Motor neuron (in vitro differentiated cells): Measurements from ENCODE around the gene ASB6. TPM values are rescaled to one million over a fixed set of nuclear protein-coding genes. Genes with fewer than 3 reads are reported as not detected.
A peak's percentile ranks its signal among the peaks of the same experiment; 100 is the strongest.

Experiments used
- ATAC-seq, 8 experiments: fragments of 200-7000 bp; cut with Tn5 transposase; replicated peaks in 6 of 8; 2 replicates each; pipeline ENCODE4 v1.8.0; 2021; ENCODE audit warnings: mild to moderate bottlenecking in 8 of 8, moderate library complexity in 8 of 8
- H3K27ac ChIP-seq, 2 donors: fragments of 250-450 bp; sonication (Bioruptor Pico); 2 replicates each; pipeline ENCODE4 v1.9.0; 2021; ENCODE audit warnings: antibody characterized with exemption in 2 of 2, mild to moderate bottlenecking in 2 of 2, moderate library complexity in 1 of 2
- H3K4me1 ChIP-seq, 2 donors: fragments of 250-450 bp; sonication (Bioruptor Pico); replicated peaks in 1 of 2; 2 replicates each; pipeline ENCODE4 v1.6.1; 2021; ENCODE audit warnings: antibody characterized with exemption in 2 of 2, mild to moderate bottlenecking in 2 of 2, moderate library complexity in 1 of 2
- H3K4me3 ChIP-seq, 5 donors: fragments of 250-450 bp; sonication (Bioruptor Pico); 2 replicates each; pipeline ENCODE4 v1.9.0; 2021; ENCODE audit warnings: antibody characterized with exemption in 5 of 5, mild to moderate bottlenecking in 5 of 5, moderate library complexity in 4 of 5
- WGBS, 10 experiments: fragments of 450-650 bp; shearing (Covaris generic); methylation state at CpG; one replicate each; pipeline ENCODE4 v1.0.0; 2022; 5-methylcytosine and 5-hydroxymethylcytosine counted together
- in situ Hi-C, 9 experiments: fragments of 400-800 bp; cut with MboI; loops; one replicate each; pipeline ENCODE4 v1.15.0; 2021; ENCODE audit warnings: low sequenced_read_pairs in 9 of 9, low pct_unique_long_range_greater_than_20kb in 2 of 9; ENCODE audit not compliant: unreplicated experiment in 9 of 9
- total RNA-seq, 8 experiments: library from RNA; unstranded; fragments of 300-600 nt; gene quantifications; 2 replicates each; pipeline versions ENCODE4 v1.2.3 to v1.2.4, GENCODE V29; 2022

Gene ASB6
- total RNA-seq, 8 experiments from 2014 or later: 12.0 to 44.5 (median 18.5) TPM

DNA sequence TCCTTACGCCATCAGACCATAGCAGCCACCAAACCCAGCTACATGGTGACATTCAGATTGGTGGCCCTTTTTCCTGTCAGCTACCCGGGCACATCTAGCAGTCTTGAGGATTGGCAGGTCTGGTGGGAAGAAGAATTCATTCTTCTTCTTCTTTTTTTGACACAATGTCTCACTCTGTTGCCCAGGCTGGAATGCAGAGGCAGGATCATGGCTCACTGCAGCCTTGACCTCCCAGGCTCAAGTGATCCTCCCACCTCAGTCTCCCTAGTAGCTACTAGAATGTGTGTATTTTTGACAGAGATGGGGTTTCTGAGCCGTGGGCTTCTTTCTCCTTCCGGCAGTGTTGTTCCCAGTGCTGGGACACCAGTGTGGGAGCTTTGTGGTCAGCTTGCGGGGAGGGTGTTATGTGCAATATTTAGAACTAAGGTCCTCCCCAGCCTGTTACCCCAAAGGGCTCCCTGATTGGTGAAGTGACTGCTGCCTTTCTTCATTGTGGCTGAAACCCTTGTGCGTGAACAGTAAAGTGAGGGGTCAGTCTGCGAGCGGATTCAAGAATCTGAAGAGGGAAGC is 12.6 kb downstream of the ASB6 start:
- WGBS, 10 experiments: 40 to 100% (median 90%) methylated on average over 1 to 8 of the region's 8 CpGs; no CpG with 5 or more reads in 2 of the 10 experiments
- in situ Hi-C loops: loop anchor here in 5 of 9 experiments (25.0 kb wide), 1 partner anchor 158 kb away; no protein-coding TSS in a partner anchor
- Histone ChIP-seq H3K4me3 (no peak overlapping the region), H3K4me1 (peaks cover 19% of the 10 kb centered on the region in 2 donors), H3K27ac (no peak overlapping the region)
- ATAC-seq: no peak

DNA sequence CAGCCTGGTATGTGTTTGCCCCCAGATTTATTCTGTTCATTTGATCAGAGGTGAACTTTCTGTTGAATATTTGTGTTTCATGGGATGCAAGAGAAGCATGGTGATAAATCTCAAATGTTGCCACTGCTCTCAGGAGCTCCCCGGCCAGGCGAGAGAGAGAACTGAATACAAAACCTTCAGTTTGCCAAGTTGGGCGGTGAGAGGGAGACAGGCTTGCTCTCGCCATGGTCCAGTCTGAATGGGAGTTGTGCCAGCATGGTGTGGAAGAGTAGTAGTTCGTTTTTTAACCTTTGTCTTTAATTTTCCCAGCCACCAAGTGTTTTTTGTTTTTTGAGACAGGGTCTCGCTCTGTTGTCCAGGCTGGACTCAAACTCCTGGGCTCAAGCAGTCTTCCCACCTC is 13.2 kb downstream of the ASB6 start:
- H3K27ac ChIP-seq: no peak overlapping the region
- H3K4me1 ChIP-seq: peaks cover 19% of the 10 kb centered on the region in 2 donors
- WGBS, 10 experiments: 69 to 100% (median 90%) methylated on average over 1 to 5 of the region's 6 CpGs; no CpG with 5 or more reads in 2 of the 10 experiments
- no peak for ATAC-seq
- no peak overlapping the region for H3K4me3 ChIP-seq
- in situ Hi-C loops: loop anchor here in 5 of 9 experiments (25.0 kb wide), 1 partner anchor 159 kb away; no protein-coding TSS in a partner anchor

DNA sequence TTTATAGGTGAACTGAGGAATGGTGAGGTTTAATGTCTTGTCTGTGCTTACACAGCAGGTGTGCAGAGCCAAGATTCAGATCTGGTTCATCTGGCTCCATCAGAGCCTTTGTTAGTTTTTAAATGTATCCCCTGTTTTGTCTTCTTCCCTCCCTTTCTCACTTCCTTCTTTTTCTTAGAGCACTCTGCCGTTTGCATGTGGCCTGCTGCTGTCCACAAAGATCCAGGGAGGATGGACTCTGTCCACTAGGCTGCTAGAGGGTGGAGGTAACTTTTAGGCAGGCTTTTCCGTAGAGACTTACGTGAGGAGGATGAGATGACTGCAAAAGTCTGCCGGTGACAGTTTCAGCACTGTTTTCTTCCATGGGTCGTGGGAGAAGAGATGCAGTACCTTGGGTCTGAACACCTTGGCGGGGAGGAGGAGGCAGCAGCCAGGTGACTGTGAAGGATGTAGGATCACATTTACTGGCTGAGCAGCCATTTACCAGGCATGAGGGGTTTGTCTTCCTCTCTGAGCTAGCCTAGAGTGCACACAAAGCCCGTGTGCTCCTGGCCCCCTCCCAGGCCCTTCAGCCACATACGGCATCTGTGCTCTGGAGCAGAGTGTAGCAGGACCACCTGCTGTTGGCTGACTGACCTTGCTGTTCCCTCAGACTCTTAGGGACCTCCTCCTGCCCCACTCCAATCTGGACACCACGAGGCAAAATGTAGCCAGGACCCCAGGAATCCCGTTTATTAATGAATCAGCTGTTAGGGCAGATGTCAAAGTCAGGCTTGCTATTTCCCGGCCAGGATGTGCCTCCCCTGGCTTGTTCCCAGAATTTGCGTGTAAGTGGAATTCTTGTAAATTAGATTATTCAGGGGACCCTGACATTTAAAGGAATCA is 14.2 kb downstream of the ASB6 start:
- in situ Hi-C loops: loop anchor here in 5 of 9 experiments (25.0 kb wide), 1 partner anchor 160 kb away; no protein-coding TSS in a partner anchor
- ATAC-seq: peak in 2 of 8 experiments; percentile 3 to 16
- 20 to 83% (median 38%) methylated on average over 1 to 9 of the region's 12 CpGs for WGBS, 10 experiments
- peaks cover 19% of the 10 kb centered on the region in 2 donors for H3K4me1 ChIP-seq
- no peak overlapping the region for H3K27ac ChIP-seq
- H3K4me3 ChIP-seq: peak overlapping the region in 2 of 5 donors; percentile 84 to 94

DNA sequence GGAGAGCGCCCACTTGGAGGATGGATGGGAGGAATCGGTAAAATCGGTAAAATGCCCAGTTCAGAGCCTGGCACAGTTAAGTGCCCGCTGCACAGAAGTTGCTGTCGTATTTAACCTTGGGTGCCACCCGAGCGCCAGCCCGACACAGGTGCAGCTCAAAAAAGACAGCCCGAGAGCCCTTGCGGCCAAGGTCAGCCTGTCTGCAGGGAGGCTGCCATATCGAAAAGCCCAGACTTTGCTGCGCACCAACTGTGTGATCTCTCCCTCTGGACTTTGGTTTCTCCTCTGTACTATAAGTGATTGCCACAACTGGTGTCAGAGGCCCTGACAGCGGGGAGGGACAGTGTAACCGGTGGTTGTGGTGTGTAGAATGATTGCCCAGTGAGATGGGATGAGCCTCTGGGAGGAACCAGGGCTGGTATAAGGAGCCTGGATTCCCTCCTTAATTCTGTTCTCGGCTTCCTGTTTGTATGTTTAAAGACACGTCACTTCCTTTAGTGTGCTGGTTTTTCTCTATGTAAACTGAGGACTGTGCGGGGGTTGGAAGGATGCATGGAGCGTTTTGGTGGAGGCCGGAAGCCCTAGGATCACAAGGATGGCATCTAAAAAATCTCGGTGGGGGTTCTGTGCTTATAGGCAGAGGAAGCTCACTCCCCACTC is 15.2 kb downstream of the ASB6 start:
- in situ Hi-C loops: loop anchor here in 5 of 9 experiments (25.0 kb wide), 1 partner anchor 161 kb away; no protein-coding TSS in a partner anchor
- WGBS, 10 experiments: 0 to 60% (median 10%) methylated on average over 1 to 14 of the region's 20 CpGs; no CpG with 5 or more reads in 3 of the 10 experiments

DNA sequence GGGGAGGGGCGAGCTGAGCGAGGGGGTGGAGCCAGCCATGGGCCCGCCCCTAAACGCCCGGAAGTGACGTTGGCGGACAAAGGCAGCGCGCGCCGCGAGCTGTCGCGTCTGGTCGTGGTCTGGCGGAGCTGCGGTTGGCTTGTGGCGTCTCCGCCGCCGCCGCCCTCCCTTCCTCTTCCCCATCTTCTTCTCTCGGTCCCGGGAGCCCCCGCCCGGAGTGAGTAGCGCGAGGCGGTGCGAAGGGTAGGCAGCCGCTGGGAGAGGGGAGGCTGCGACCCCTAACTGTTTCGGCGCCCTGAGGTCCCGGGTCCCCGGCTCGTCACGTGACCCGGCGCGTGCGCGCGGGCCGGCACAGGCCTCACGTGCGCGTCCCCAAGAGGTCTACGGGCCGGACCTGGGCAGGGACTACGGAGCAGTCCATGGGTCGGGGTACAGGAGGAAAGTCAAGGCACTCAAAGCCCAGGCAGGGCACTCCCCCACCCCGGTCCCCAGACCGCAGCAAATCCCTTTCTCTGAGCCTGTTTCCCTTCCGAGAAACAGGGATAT is 15.8 kb downstream of the ASB6 start, which contains the start of gene NTMT1:
NTMT1 (plus strand) TSS at position 85 of the 546 bp plus-strand sequence. CDS start 6,541 bp downstream, outside the sequence.
- Histone ChIP-seq H3K4me1 (peaks cover 19% of the 10 kb centered on the region in 2 donors), H3K4me3 (peak within 1 kb of the TSS; percentile 84 to 99 (median 94)), H3K27ac (peak within 1 kb of the TSS; percentile 91 to 95)
- ATAC-seq: peak; percentile 62 to 89 (median 84)
- in situ Hi-C loops: loop anchor here in 5 of 9 experiments (25.0 kb wide), 1 partner anchor 161 kb away; no protein-coding TSS in a partner anchor
- 0 to 2% (median 0%) methylated on average over 1 to 15 of the region's 55 CpGs; no CpG with 5 or more reads in 5 of the 10 experiments for WGBS, 10 experiments

More for the DNA sequence above, 15.2 kb downstream of the ASB6 start:
- Histone ChIP-seq H3K4me3 (peak overlapping the region; percentile 84 to 99 (median 94)), H3K27ac (peak overlapping the region in 1 of 2 donors; percentile 95), H3K4me1 (peaks cover 19% of the 10 kb centered on the region in 2 donors)
- ATAC-seq: peak in 7 of 8 experiments; percentile 0 to 30 (median 6)

DNA sequence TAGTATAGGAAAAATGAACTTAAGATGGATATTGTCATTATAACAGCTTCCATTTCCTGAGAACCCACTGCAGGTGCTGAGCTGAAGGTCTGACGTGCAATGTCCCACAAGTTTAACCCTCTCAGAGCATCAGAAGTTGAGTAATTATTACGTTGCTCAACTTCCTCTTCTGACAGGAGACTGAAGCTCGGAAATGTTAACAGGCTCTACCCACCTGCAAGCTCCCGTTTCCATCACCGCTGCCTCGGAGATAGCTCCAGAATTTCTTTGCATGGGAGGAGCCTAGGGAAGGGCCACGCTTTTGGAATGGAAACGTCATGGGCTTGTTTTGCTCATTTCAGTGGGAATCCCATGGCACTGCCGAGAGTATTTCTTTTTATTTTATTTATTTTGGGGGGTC is 17.0 kb downstream of the ASB6 start:
- no peak for ATAC-seq
- Histone ChIP-seq H3K27ac (no peak overlapping the region), H3K4me3 (no peak overlapping the region), H3K4me1 (peaks cover 17 to 19% of the 10 kb centered on the region in 2 donors)
- in situ Hi-C loops: loop anchor here in 8 of 9 experiments (25.0 kb wide), 4 partner anchors 162 to 488 kb away; no protein-coding TSS in a partner anchor
- WGBS, 10 experiments: 0 to 82% (median 70%) methylated on average over 1 to 9 of the region's 9 CpGs; no CpG with 5 or more reads in 2 of the 10 experiments

DNA sequence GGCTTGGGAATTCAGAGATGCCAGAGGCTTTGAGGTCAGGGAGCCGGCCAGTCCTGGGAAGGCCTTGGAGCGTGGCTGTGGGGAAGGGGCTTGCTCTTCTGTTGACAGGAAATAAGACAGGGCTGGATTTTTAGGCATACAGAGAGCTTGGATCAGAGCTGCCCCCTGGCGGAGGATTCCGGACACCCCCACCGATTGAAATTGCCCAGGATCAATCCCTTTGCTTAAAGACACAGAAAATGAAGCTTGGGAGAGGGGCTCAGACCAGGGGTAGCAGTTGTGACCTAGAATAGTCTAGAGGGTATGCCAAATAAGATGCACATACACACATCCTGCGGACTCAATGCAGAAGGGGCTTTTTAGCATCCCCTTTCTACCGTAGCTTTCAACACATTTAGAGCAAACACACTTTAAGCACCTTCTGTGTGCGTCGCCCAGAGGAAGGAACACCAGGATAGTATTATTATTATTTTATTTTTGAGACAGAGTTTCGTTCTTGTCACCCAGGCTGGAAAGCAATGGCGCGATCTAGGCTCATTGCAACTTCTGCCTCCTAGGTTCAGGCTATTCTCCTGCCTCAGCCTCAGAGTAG is 17.7 kb downstream of the ASB6 start:
- 0 to 91% (median 57%) methylated on average over 1 to 9 of the region's 12 CpGs; no CpG with 5 or more reads in 1 of the 10 experiments for WGBS, 10 experiments
- Histone ChIP-seq H3K27ac (no peak overlapping the region), H3K4me1 (peaks cover 17 to 22% of the 10 kb centered on the region in 2 donors), H3K4me3 (no peak overlapping the region)
- in situ Hi-C loops: loop anchor here in 7 of 9 experiments (25.0 kb wide), 3 partner anchors 237 to 487 kb away; no protein-coding TSS in a partner anchor
- ATAC-seq: no peak

DNA sequence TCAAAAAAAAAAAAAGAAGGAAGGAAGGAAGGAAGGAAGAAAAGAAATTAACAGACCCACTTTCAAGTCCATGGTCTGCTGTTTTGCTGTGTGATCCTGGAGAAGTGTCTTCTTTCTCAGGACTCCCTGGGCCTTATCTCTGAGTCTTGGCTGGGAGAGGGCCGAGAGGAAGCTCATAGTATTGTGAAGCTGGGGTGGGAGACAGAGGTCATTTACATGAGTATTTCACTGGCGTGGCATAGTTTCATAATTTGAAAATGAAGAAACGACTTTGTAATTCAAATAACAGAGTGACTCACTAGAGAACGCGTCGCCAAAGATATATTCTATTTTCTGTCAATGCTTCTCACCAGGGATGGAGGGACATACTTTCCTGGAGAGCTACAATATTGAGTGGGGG is 18.6 kb downstream of the ASB6 start:
- Histone ChIP-seq H3K4me1 (peaks cover 17 to 19% of the 10 kb centered on the region in 2 donors), H3K4me3 (no peak overlapping the region), H3K27ac (no peak overlapping the region)
- WGBS, 10 experiments: 0 to 92% (median 70%) methylated on average over 2 to 6 of the region's 6 CpGs; no CpG with 5 or more reads in 1 of the 10 experiments
- peak in 2 of 8 experiments; percentile 3 to 9 for ATAC-seq
- in situ Hi-C loops: loop anchor here in 7 of 9 experiments (25.0 kb wide), 3 partner anchors 236 to 486 kb away; no protein-coding TSS in a partner anchor

DNA sequence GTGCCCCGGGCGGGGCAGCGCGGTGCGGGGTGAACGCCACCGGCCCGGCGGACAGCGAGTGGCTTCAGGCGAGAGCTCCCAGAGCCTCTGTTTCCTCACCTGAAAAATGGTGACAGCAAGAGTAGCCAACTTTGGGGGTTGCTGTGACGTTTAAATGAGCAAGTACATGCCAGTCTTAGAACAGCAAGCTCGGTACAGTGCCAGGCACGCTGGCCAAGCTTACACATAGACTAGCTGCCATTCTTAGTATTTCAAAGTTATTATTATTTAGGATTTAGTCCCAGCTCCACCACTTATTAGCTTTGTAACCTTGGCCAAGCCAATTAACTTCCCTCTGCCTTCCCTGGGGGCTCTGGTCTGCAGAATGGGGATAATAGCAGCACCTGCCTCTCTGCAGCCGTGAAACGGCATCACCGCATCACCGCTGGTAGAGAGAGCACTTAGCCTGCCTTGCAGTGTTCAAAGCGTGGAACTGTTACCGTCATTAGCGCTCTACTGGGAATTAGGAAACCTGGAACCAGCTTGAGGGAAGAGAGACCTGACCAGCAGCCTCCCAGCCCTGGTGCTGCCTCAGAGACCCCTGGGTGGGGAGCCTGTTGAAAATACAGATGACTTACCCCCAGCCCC is 21.2 kb downstream of the ASB6 start, which contains the start of gene C9orf50:
C9orf50 (minus strand) TSS at position 433 of the 627 bp plus-strand sequence. CDS start 527 bp downstream, outside the sequence.
- no peak within 1 kb of the TSS for H3K27ac ChIP-seq
- H3K4me3 ChIP-seq: peak within 1 kb of the TSS; percentile 34 to 42 (median 38)
- peaks cover 3 to 6% of the 10 kb centered on the region in 2 donors for H3K4me1 ChIP-seq
- no peak for ATAC-seq
- in situ Hi-C loops: loop anchor here in 7 of 9 experiments (25.0 kb wide), 3 partner anchors 233 to 483 kb away; no protein-coding TSS in a partner anchor
- WGBS, 10 experiments: 19 to 88% (median 27%) methylated on average over 1 to 11 of the region's 21 CpGs; no CpG with 5 or more reads in 3 of the 10 experiments

DNA sequence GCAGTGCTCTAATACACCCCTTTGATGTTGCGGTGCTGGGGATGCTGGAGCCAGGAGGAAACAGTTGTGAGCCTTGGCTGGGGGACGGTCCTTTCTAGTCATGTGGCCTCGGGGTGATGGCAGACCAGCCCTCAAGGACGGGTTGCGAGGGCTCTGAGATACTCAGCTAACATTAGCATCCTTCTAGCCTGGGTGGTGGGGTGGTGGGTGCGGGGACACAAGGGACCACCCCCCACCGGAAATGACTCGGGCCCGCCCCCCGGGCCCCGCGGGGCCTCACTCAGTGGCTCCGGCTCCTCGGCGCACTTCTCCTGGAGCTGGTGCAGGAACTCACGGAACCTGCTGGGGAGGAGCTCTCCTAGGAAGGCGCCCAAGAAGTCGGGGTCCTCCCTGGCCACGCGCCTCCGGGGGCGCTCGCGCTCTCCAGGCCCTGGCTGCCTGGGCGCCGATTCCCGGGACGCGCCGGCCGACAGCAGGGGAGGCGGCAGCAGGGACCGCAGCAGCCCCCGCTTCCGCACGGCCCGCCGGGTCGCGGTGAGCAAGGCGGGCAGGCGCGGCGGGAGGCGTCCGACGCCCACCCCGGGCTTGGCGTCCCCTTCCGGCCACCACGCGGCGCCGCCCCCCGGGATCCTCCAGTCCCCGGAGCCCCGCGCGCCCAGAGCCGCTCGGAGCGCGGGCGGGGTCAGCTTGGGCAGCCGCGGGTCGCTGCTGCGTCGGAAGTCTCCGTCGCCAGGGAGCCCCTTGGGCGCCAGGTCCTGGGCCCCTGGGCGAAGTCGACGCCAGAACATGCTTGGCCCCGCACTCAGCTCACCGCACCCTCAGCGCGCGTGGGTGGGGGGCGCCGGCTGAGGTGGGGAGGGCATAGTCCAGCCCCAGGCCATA is 21.9 kb downstream of the ASB6 start:
- WGBS, 10 experiments: 0 to 60% methylated on average over 1 of the region's 82 CpGs; no CpG with 5 or more reads in 8 of the 10 experiments
- Histone ChIP-seq H3K27ac (no peak overlapping the region), H3K4me3 (peak overlapping the region; percentile 34 to 42 (median 38)), H3K4me1 (peaks cover 0 to 3% of the 10 kb centered on the region in 2 donors)
- in situ Hi-C loops: loop anchor here in 8 of 9 experiments (10.0 to 25.0 kb wide), 4 partner anchors 233 to 485 kb away; no protein-coding TSS in a partner anchor
- ATAC-seq: peak; percentile 19 to 81 (median 76)
